ENCODE results near the gene STUB1.
A peak's percentile ranks its signal among the peaks of the same experiment; 100 is the strongest.
"Not testable (repeated sequence)": the region's sequence is repeated elsewhere in the genome, so short reads cannot be mapped to it uniquely, and the experiment has no call there.

The STUB1 gene

DNA sequence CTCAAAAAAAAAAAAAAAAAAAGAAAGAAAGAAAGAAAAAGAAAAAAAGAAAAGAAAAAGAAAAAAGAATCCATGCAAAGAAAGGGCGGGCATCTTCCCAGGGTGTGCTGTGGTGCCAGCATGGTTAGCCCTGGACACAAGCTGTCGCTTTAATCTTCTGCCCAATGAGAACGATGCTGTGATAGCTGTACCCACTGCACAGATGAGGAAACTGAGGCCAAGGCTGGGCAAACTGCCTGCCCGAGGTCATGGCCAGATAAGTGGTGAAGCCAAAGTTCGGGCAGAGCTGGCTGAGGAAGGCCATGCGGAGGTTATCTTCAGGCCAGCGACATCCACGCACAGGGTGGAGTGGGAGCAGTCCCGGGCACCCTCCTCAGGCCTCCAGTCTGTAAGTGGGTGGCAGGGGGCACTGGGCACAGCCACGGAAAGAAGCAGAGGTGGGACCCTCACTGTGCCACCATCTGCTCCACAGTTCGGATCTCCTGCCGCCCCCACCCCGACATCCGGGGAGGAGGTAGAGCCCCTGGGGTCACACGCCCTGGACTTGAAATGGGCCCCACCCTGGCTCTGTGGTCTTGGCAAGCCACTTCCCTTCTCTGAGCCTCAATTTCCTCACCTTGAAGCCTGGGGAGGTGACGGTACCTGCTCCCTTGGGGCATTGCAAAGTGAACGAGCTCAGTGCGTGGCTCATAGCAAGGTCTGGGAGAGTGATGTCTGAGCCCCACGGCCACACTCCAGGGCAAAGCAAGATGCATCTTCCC lies 18.9 kb downstream of the STUB1 start:
- no peak for DNase-seq

DNA sequence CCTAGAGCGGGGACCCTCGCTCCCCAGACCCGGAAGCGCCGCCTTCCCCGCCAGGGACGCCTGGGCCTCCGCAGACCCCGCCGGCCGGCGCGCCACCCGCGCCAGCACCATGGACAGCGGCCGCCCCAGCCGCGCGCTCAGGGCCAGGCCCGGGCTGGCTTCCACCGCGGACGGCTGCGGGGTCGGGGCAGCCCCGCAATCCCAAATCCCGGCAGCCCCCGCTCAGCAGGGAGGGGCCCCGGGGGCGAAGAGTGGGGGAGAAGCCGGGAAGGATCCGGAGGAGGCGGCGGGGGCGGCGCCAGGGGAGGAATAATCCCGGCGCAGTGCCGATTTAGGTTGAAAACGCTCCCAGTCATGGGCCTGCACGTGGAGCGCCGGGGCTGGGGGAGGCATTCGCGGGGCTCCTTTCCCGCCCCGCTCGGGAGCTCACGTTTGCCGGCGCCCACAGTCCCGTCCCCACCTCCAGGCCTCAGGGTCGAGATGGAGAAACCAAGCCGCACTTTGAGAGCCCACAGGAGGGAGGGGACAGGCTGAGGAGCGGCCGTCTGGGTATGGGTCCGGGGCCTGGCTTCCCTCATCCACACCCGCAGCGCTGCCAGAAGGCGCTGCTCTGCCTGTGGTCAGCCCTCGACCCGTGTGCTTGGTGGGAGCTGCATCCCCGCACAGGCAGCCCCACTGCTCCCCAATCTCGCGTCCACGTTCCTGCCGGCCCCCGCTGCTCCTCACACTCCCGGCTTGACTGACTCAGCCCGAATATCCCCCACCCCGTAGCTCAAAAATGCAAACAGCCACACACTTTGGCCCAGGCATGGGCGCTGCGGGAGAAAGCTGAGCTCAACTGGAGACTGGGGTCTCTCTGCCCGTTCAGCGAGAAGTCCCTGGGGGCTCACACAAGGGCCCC lies 20.7 kb downstream of the STUB1 start:
- DNase-seq = no peak

DNA sequence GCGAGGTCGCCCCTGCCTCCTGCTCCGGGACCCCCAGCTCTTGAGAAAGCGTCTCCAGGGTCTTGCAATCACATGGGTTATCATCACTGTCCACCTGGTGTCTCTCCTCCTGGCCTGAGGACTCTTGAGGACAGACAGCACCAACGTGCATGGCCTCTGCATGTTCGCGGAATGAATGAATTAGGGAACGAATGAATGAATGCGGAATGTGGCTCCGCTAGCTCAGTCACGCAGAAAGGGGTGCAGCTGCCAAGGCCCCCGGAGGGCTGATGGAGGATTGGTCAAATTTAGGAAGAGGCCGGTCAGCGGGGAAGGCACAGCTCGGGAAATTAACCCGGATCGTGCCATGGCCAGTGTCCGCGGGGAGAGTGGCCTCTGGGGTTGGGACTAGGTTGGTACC lies 22.1 kb downstream of the STUB1 start:
- DNase-seq = no peak

DNA sequence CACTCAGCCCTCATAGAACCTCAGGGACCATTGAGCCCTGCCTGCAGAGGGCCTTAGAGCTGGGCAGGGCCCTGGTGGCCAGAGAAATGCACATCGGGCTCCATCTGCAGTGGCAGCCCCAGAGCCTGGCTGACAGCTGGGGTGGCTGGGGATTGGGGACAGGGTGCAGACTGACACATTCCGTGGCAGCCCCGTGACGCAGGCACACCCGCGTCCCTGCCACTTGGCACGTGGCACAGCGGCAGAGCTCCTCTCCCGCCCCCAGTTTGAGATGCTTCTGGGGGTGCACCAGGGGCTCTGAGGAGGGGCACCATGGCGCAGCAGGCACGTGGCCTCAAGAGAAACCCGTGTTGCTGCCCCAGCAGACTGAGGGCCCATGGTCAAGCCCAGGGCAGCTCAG lies 23.2 kb downstream of the STUB1 start:
- DNase-seq = no peak

DNA sequence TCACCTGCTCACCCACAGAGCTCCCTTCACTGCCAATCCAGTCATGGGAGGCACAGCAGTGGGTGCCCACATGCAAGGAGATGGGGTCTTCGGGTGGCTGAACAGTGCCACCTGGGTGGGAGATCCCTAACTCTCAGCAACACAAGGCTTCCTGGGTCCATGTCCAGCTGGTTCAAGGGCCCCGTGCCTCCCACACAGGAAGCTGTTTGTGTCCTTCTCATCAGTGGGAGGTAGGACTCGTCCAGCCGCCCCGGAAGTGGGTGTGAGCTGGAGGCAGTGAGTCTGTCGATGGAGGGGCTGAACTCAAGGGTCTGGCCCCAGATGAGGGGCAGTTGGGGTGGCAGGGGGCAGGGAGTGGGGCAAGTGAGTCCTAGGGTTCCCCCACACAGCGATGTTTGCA lies 23.8 kb downstream of the STUB1 start:
- DNase-seq = no peak

DNA sequence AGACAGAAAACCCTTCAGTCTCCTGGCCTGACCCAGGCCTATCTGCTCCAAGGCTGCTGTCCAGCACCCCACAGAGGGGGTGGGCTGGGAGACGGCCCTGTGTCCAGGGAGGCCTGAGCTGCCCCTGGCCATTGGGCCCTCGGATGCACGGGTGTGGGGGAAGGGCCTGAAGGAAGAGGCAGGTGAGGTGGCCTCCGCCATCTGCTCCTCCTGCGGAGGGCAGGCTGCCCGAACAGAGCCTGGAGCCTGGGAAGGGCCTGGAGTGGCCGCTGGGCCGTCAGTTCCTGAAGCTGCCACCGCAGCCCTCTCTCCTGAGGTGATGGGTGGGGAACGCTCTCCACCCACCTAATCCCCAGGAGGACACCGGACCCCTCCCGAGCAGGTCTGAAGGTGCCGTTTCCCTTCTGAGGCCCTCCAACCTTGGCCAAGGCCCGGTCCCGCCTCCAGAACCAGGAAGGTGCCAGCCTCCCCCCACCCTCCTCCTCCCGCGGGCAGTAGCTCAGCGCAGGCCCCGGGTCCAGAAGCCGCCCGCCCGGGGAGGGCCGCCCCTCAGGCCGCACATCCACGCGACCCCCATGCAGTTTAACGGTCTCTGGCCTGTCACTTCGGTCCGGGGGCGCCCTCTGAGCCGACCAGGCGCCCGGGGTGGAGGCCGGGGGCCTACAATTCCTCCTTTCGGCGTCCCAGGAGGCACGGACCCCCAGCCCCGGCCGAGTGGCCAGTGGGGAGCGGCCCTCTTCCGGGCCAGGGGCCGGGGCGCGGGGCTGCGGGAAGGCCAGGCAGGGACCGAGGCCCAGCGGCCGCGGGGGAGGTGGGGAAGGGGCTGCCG lies 24.6 kb downstream of the STUB1 start:
- DNase-seq = no peak

DNA sequence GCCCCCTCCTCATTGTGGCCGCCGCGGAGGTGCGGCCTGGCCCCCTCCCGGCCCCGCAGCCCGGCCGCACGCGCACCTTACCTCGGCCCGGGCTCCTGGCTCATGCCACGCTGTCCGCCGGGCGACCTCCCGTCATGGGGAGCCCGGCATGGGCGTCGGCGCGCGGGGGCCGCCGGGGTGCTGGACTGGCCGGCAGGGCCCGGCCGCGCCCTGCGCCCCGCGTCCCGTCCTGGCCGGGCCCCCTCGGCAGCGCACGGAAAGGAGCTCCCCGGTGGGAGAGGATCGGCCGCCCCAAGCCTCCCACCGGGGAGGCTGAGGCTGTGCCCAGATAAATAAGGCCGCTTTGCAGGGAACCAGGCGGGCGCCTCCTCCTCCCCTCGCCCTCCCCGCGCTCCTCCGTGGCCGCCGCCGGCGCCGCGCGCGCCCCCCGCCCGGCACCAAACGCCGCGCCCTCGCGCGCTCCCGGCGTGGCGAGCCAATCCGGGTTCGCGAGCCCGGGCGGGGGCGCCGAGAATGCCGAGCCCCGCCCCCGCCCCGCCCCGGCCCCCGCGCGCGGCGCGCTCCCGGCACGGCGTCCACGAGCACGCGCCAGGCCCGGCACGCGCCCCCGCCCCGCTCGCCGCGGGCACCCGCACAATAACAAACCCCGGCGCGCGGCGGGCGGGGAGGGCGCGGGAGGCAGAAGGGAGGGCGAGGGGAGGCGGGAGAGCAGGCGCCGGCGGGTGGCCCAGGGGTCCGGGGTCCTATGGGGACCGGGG lies 25.4 kb downstream of the STUB1 start, which contains the start of gene FBXL16:
Gene FBXL16 (minus strand): TSS at position 371 of the 758 bp plus-strand sequence. CDS start 8,396 bp downstream, outside the sequence.
- DNase-seq = peak; percentile 32

DNA sequence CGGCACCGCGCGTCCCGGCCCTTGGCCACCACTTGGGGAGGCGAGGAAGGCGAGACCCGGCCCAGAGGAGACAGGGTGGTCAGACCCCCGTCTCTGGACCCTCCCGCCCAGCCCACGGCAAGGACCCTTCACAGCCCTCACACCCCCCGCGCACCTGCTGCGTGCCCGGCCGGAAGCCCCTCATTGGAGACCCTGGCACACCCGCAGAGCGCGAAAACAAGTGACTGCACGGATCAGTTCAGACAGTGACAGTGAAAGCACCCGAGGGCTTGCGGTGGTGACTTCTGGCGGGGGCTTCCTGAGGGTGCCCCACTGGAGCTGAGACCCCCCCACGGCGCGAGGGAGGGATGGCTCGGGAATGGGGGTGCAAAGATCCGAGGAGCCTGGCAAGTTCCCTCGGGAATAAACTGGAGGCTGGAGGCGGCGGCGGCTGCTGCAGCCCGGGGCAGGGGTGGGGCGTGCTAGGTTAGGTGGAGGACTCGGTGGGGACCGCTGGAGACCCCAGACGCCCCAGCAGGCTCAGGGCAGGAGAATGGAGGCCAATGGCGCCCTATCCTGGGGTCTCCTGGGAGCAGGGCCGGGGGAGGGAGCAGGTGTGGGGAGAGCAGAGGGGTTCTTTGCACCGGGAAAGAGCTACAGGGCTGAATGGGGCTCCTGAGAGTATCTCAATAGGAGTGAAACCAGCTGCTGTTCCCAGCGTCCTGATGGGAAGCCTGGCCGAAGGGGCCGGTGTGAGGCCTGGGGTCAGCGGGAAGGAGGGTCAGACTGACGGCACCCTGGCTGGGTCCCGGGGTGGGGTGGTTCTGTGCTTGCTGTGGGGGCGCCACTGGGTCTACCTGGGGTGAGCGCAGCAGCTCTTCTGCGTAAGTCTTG lies 26.2 kb downstream of the STUB1 start:
- peak; percentile 28 for DNase-seq

DNA sequence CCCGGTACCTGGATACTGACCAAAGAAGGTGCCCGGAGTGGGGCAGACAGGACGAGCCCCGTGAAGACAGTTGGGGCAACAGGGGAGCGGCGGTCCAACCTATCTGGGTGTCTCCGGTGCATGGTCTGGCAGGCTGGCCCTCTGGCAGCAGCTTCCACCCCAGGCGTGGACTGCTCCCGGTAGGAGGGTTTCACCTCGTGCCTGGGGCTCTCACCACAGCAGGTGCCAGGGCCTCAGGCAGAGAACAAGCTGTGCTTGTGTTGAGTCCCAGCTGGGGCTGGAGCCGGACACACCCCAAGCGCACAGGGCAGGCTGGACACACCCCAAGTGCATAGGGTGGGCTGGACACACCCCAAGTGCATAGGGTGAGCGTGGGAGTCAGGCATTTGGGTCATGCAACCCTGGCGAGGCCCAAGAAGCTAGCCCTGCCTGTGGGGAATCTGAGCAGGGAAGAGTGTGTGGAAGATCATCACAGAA lies 26.9 kb downstream of the STUB1 start:
- no peak for DNase-seq

DNA sequence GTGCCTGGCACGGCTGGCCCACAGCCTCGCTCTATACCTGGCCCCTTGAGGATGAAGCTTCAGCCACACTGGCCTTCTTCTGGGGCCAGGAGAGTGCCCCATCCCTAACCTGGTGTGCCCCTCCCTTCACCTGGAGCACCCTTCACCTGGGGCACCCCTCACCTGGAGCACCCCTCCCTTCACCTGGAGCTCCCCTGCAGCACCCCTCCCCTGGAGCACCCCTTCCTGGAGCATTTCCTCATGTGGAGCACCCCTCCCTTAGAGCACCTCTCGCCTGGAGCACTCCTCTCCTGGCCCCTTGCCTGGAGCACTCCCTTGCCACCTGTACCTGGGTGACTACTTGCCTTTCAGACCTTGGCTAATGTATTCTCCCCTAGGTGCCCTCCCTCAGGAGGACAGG lies 27.8 kb downstream of the STUB1 start:
- no peak for DNase-seq

DNA sequence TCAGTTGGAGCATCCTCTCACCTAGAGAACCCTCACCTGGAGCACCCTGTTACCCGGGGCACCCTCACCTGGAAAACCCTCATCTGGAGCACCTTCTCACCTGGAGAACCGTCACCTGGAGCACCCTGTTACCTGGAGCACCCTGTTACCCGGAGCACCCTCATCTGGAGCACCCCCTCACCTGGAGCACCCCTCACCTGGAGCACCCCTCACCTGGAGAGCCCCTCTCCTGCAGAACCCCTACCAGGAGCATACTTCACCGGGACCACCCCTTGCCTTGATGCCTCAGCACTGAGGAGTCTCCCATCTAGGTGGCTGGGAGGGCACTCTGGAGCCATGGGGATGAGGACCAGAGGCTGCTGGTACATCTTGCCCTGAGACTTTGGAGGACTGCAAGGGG lies 28.7 kb downstream of the STUB1 start:
- no peak for DNase-seq

DNA sequence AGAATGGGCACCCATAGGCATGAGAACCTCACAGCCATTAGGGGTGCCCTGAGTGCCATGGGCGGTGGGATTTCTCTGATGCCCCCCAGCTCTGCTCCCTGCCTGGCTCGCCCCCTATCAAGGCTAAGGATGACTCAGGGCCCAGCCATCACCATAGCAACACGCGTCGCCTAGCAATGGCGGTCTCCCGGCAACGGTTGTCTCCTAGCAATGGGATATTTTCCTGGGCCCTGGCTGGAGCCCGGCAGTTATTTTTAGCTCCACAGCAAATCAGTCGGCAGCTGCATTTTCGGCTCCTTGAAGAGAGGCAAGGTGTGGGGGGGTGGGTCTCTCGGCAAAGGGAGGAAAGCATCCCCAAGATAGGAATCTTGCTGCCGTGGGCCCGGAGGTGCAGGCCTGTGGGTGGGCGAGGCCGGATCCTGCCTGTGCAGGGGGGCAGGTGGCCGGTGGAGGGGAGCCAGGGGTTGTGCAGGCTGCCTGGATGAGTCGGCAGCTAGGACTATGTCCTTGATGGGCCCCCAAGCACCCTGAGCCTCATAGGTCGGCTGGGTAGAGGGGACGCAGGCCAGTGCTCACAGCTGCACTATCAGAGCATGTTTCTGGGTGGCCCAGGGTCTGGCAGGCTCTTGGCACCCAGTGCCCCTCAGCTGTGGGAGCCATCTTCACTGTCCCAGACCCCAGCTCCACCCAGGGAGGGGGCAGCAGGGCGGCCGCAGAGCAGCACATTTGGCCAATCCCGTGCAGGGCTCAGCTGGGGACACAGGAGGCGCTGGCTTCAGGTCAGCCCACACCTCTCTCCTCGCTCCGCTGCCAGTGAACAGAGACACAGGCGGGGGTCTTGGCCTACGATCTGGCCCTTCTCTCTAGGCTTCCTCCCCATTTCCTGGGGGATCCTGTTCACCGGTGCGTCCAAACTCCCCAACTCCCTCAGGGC lies 29.6 kb downstream of the STUB1 start:
- DNase-seq = peak; percentile 80

DNA sequence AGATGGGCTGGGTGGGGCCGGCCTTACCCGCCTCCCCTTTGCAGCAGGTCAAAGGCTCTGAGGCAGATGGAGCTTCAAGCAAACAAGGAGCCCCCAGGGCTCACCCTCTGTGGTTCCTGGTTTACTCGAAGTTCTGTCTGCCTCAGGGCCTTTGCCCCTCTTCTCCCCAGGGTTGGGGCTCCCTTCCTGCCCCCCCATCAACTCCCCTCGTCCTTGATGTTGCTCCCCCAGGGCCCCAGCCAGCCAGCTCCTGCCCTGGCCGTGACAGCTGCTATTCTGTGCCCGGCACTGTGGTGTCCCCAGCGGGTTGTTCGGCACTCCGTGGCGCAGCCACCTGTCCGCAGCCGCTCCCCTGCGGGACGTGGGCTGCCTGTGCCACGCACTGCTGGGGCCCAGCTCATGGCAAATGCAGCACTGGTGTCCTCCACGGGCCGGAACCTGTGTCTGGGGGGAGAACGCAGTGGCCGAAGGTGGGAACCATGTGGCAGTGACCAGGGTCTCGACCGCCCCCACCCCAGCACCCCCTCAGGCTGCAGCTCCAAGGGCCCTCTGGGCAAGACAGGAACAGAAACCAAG lies 30.4 kb downstream of the STUB1 start:
- DNase-seq = no peak

DNA sequence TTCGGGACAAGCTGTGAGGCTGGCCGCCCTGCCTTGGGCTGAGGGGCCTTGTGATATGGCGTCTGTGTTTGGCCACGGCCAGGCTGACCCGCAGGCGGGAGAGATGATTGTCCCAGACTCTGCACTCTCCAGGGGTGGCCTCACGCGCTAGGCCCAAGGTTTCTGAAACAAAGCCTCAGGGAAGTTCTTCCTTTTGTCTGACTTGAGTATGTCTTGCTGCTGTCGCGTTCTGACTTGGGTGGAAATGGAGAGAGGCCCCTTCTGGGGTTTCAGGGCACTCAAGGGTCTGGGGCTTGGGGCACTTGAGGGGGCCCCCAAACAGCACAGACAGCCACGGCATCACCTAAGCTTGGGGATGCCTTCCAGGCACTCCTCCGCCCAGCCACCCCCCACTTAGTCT lies 30.9 kb downstream of the STUB1 start:
- no peak for DNase-seq

DNA sequence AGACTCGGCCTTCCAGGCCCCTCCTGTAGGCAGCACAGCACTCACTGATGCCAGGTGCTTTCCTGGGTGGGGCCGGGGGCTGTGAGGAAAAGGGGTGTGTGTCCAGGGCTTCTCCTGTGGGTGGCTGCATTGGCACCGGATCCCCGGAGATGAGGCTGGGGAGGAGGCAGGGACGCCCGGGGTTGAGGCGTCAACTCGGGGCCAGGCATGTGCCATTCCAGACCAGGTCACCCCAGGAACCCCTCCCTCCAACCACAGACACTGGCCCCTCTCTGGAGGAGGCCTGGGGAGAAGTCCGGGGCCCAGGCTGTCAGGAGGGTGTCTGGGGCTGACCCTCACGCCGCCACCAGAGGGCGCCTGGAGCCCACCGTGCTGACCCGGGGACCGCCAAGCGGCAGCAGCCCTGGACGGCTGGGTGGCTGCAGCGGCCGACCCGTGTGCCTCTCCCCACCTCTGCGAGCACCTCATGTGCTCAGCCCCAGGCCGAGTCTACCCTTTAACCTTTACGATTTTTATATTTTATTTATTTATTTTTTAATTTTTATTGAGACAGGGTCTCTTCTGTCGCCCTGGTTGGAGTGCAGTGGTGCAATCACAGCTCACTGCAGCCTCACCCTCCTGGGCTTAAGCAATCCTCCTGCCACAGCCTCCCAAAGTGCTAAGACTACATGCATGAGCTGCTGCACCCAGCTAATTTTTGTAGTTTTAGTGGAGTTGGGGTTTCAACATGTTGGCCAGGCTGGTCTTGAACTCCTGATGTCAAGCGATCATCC lies 31.5 kb downstream of the STUB1 start:
- peak; percentile 44 for DNase-seq

DNA sequence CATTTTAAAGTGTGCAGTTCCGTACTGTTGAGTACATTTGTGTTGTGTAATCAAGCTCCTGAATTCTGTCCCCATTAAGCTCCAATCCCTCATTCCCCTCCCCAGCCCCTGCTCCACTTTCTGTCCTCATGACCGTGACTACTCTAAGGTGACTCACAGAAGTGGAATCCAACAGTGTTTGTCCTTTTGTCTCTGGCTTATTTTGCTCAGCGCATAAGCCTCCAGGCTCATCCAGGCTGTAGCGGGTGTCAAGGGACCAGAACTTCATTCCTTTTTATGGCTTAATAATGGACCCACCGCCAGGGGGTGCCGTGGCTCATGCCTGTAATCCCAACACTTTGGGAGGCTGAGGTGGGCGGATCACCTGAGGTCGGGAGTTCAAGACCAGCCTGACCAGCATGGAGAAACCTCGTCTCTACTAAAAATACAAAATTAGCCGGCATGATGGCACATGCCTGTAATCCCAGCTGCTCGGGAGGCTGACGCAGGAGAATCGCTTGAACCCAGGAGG lies 32.6 kb downstream of the STUB1 start:
- DNase-seq = not testable (repeated sequence)

DNA sequence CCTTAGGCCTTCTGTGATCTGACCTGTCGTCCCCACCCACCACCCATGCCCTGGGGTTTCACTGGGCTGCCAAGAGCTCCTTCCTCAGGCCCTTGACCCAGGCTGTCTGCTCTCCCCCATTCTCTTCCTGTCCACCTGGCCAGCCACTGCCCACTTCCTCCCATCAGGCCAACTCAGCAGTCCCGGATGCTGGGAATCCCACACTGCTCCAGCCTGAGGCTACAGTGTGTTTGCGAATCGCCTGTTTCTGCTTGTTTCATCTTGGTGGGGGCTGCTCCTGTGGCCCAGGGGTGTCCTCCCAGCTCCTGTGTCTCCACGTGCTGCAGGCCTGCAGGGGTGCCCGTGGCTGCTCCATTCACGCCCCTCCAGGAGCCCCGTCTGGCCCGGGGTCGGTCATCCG lies 33.9 kb downstream of the STUB1 start:
- no peak for DNase-seq

Data from DMS79 treated with DMSO at 0.1 percent for 48 hours (cell line).